ENCODE measurements around the gene SERPINA5. TPM values are rescaled to one million over a fixed set of nuclear protein-coding genes. Genes with fewer than 3 reads are reported as not detected.
A peak's percentile ranks its signal among the peaks of the same experiment; 100 is the strongest.

The SERPINA5 gene
- total and polyA plus RNA-seq, 2 of the 13 experiments (the other 11 are each of a cell fraction or from before 2014, with no cell fraction given) = 449 to 498 TPM

- TF ChIP-seq ZNF142 (CRISPR knock-in tag; IDR thresholded peaks at IDR 0.05) (no peak), ETV5 (CRISPR knock-in tag; IDR thresholded peaks at IDR 0.05; ENCODE audit: borderline replicate concordance) (peak; percentile 30; the same call in 1 of the 2 replicates), FOXK2 (IDR thresholded peaks at IDR 0.05) (no peak), ARHGAP35 (CRISPR knock-in tag; IDR thresholded peaks at IDR 0.05; ENCODE audit: borderline replicate concordance) (no peak), NR2F6 (IDR thresholded peaks at IDR 0.05) (0 out of 2 replicates have a peak, but pooled peaks have one; percentile 26), NR2F6 (CRISPR knock-in tag; IDR thresholded peaks at IDR 0.05) (no peak), NFE2L2 (IDR thresholded peaks at IDR 0.05; ENCODE audit: low read length) (no peak), SOX5 (CRISPR knock-in tag; IDR thresholded peaks at IDR 0.05; ENCODE audit: borderline replicate concordance) (no peak), ZFX (CRISPR knock-in tag; IDR thresholded peaks at IDR 0.05; ENCODE audit: low read depth) (peak; percentile 52; the same call in 1 of the 2 replicates), CTCF (CRISPR knock-in tag; IDR thresholded peaks at IDR 0.05) (peak; percentile 80), ZNF629 (CRISPR knock-in tag; conservative IDR thresholded peaks at IDR 0.05) (no peak), ZNF747 (CRISPR knock-in tag; IDR thresholded peaks at IDR 0.05; ENCODE audit: borderline replicate concordance) (no peak), PCBP2 (optimal IDR thresholded peaks at IDR 0.05; ENCODE audit: low read depth, low read length, poor library complexity, severe bottlenecking) (no peak), ZNF615 (CRISPR knock-in tag; IDR thresholded peaks at IDR 0.05; ENCODE audit: borderline replicate concordance) (no peak), ZNF546 (CRISPR knock-in tag; conservative IDR thresholded peaks at IDR 0.05) (no peak), NFKBIZ (CRISPR knock-in tag; IDR thresholded peaks at IDR 0.05) (no peak), TCF7L2 (IDR thresholded peaks at IDR 0.05; ENCODE audit: low read depth, low read length) (no peak), ZBTB20 (CRISPR knock-in tag; IDR thresholded peaks at IDR 0.05; ENCODE audit: borderline replicate concordance, low read depth) (0 out of 2 replicates have a peak, but pooled peaks have one; percentile 28), ZFP37 (CRISPR knock-in tag; IDR thresholded peaks at IDR 0.05; ENCODE audit: borderline replicate concordance) (no peak), ZFP1 (CRISPR knock-in tag; IDR thresholded peaks at IDR 0.05) (no peak), EP300 (IDR thresholded peaks at IDR 0.05; ENCODE audit: low read depth in 2 of 2, low read length in 2 of 2) (no peak; a peak in 1 of 4 replicates), EP300 (CRISPR knock-in tag; IDR thresholded peaks at IDR 0.05; ENCODE audit: borderline replicate concordance) (no peak), BCL6 (CRISPR knock-in tag; IDR thresholded peaks at IDR 0.05) (0 out of 2 replicates have a peak, but pooled peaks have one; percentile 6)
These were observed 41.0 kb upstream of the SERPINA5 start (continued) for GRCh38 chr14:94540031-94540794.
